HTR-8/SVneo (cell line): ENCODE data around the gene SALL1.

ENCODE experiments used
- DNase-seq: peaks from one replicate; pipeline ENCODE4 v3.0.0; 2011; ENCODE audit warnings: low spot score, mixed read lengths; ENCODE audit not compliant: insufficient read length
- FAIRE-seq: peaks from 2 replicates; lab custom pipeline; 2011; peaks lifted over from hg19 to GRCh38; lab: Jason Lieb, UNC

Gene SALL1

DNA sequence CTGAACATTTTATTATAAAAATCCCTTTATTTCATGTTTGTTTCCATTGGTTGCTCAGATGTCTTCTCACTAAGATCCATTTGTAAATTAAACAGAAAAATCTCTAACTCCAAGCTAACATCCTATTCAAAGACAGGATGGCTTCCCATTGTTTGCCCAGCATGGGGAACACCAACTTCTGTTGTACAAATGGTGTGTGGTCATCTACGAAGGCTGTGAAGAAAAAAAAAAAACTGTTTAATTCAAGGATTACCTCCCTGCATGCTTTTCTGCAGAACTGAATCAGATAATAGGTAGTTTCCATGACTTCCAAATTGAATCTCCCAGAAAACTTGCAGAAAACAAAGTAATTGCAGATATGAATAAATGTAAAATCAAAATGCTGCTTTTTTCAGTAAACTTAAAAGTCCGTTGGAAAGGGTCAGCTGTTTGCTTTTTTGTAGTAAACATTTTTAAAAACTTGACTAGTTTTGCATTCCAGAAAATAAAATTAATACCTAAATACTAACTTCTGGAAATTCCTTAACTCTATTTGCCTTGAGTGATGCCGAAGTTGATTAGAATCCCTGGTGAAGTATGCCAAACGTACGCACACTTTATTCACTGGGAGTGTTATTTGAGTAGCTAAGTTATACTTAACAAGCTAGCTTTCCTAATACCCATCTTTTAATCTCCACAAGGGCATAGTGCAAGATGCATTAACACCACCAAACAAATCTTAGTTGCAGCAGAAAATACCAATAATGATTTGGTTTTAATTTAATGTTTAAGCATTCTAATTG, 7.7 kb downstream of the SALL1 start:
- no peak for FAIRE-seq
- no peak for DNase-seq

- FAIRE-seq (no peak), DNase-seq (no peak)
These were observed 9.5 kb downstream of the SALL1 start for GRCh38 chr16:51141541-51141940.

- DNase-seq (no peak), FAIRE-seq (no peak)
These were observed 10.0 kb downstream of the SALL1 start for GRCh38 chr16:51141106-51141505.

GRCh38 chr16:51140112-51140511, 11.0 kb downstream of the SALL1 start:
- DNase-seq, result no peak

DNA sequence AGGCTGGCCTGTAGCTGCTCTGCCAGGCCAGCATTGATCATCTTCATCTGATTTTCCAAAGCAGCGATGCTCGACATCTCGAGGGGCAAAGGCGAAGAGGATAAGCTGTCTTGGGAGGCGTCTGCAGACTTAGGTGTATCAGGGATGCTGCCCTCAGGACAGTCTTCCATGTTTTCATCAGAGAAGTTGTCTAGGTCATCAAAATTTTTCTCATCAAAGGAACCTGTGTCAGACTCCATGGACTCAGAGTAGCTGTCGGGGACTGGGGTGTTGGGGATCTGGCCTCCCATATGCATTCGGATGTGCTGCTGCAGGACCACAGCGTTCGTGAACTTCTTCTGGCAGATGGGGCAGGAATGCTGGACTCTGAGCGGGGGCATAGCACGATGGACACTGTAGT, 11.5 kb downstream of the SALL1 start:
- DNase-seq (no peak), FAIRE-seq (no peak)

More at GRCh38 chr16:51140112-51140511, 11.0 kb downstream of the SALL1 start:
- no peak for FAIRE-seq

DNA sequence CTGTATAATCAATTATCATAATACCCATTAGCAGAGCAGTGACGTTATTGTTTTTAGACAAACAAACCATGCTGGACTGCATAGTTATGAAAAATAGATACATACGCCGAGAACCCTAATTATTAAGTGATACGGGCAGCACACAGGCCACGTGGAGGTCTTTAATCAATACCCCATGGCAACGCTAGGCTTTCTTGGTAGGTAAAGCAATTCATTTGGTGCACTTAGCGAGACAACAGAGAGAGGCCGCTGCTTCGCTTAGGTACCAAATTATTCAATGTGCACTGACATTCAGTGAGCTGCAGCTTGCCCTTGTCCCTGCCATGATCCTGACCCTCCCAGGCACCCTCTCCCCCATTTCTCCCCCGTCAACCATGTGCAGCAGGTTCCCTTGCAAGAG, 12.9 kb downstream of the SALL1 start:
- FAIRE-seq (no peak), DNase-seq (no peak)

DNA sequence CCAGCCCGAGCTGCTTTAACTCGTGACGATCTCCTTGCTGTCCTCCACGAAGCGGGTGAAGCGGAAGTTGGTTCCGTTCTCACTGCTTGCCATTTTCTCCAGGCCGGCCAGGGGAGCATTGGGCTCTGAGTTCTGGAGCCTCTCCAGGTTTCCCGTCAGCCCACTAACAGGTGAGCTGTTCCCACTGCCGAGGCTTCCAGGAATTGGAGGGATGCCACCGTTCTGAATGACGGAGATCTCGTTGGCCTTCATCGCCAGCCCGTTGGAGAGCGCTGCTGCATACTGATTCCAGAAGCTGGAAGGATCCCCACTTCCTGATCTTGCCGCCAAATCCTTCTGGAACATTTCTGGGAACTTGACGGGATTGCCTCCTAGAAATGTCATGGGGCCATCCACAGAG, 14.0 kb downstream of the SALL1 start:
- FAIRE-seq, result no peak
- DNase-seq, result no peak

GRCh38 chr16:51134876-51135275, 16.2 kb downstream of the SALL1 start:
- no peak for FAIRE-seq
- no peak for DNase-seq

DNA sequence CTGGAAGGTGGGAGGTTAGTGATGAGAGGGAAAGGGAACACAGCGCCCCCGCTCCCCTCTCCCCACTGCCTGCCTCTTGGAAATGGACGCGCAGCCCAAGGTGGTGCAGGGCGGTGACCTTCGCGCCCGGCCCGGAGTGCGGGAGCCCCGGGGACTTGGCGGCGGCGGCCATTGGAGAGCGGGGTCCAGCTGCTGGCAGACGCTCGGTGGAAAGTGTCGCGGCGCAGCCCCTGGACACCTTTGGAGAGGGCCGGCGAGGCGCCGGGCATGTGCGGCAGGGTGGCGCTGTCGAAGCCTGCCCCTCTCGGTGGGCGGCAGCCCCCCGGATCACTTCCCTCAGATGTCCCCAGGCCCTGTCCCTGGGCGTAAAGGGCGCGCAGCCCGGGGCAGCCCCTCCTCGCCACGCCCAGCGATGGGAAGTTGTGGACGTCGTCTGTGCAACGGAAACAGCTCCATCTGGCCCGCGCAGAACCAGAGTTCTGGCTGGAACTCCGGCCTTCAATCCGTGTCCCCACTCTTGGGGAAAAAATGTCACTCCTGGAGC, 16.7 kb downstream of the SALL1 start:
- no peak for FAIRE-seq
- DNase-seq, result no peak

GRCh38 chr16:51133688-51134087, 17.4 kb downstream of the SALL1 start:
- DNase-seq (no peak), FAIRE-seq (no peak)

- FAIRE-seq (no peak), DNase-seq (no peak)
These were observed 17.9 kb downstream of the SALL1 start for GRCh38 chr16:51133183-51133582.

GRCh38 chr16:51132490-51133115, 18.5 kb downstream of the SALL1 start:
- DNase-seq, result no peak
- no peak for FAIRE-seq

DNA sequence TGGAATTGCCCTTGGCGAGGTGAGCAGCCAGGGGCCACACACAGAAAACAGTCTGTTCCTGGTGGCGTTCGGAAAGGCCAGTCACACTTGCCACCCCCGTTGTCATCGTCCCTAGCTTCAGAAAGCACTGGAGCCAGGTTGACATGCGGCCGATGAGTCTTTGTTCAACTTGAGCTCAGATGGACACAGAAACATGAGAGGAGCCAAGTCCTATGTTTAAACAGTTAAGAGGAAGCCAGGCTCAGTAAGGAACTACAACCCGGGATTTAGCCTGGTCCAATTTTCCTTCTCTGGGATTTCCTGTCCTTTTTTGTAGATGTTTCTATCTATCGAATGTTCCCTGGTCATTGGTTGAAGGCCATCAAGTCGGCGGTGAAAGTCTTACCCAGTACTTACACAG, 19.5 kb downstream of the SALL1 start:
- no peak for DNase-seq
- FAIRE-seq, result no peak

DNA sequence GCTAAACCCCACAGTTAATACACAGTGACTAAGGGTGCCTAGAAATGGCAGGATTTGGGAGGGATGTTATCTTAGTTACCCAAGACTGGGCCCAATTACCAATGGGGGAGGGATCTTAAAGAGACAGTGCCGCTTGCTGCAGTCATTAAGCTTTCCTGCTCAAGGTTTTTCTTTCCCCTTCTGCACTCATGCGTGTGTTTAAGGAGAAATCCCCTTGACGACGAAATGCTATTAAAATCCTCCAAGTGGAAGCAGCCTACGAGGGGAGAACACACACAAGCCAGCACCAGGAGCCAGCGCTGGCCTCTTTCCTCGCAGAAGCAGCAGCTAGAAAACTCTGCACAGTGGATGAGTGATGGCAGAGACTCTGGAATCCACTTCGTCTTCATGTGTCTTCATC, 22.0 kb downstream of the SALL1 start:
- FAIRE-seq (no peak), DNase-seq (no peak)

DNA sequence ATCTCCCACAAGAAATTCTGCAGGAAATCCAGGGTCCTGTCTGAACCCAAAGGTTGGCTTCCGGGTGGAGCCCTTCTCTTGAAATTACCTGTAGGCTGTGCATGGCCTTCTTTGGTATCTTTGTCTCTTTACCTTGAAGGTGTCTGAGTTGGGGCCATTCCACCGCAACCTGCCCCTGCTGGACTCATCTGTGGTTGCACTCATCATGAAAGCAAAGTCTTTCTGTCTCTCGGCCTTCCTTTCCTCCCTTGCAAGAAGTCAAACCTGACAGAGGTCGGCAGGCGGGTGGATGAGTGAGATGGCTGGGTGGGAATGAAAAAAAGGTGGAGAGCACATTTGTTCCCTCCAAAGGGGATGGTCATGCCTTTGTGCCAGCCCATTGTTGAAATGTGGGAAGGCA, 25.1 kb downstream of the SALL1 start:
- no peak for FAIRE-seq

DNA sequence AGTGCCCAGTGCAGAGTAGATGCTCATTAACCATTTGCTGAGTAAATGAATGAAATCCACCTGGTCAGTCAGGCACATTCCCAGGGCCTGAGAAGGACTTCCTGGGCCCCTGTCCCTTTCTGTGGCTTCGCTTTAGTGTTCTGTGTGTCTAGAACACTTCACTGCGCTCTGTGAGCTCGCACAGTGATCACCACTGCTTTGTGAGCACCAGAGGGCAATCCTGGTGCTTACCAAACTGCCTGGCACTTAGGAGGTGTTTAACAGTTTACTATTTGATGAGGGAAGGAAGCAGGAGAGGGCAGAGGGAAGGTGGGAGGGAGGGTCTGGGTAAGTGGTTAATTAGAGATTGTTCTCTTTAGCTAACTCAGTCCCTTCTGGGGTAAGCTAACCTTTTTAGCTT, 26.2 kb downstream of the SALL1 start:
- no peak for DNase-seq
- no peak for FAIRE-seq

More for the DNA sequence above, 25.1 kb downstream of the SALL1 start:
- DNase-seq, result no peak

- no peak for FAIRE-seq
- DNase-seq, result no peak
These were observed 29.2 kb downstream of the SALL1 start for GRCh38 chr16:51121850-51122249.

DNA sequence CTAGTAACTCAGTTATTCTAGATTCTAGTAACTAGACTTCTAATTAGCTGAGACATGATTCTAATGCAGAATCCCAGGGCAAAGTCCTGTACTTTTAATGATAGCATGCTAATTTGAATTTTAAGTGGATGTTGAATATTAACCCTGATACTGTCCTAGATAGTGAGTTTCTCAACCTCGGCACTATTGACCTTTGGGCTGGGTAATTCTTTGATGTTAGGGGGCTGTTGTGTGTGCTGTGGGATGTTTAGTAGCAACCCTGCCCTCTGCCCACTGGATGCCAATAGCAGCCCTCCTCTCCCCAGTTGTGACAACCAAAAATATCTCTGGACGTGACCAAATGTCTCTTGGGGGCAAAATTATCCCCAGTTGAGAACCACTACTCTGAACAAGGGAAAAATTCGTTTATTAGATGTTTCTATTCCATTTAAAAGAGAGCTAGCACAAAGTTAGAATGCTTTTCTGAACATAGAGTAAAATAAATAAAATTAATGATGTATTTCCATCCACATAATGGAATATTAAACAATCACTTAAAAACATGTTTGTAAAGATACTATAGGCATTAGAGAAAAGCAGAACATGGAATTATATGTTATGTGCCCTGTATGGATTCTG, 30.2 kb downstream of the SALL1 start:
- DNase-seq (no peak), FAIRE-seq (no peak)

DNA sequence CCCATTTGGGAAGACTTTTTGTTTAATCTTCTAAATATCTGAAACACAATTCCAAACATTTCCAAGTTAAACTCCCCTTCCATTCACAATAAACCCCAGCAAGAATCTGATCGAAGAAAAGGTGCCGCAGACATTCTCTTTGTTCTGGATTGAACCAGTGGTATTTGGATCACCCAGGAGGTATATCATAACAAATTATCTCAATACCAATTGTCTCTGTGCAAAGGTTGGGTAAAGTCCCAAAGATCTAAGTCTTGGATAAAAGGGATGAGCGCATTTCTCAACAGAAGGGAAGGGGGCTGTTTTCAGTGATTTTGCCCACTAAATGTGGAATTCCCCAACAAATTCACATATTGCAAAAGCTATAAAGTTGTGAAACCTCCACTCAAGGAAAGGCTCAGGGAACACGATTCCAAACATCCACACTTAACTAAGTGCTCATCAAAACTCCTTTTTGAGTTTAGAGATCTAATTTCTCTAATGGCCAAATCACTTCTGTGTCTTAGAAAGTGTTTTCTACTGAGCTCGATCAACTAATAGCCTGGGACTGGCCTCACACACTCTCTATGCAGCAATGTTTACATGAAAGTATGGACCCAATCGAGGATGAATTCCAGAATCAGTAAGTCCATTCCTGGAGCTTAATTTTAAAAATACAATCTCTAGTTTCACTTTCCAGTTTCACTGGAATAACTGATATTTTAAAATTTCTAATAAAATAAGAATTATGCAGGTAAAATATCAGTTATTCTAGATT, 30.9 kb downstream of the SALL1 start:
- FAIRE-seq (no peak), DNase-seq (no peak)

- FAIRE-seq, result no peak
- DNase-seq, result no peak
These were observed 31.5 kb downstream of the SALL1 start for GRCh38 chr16:51119556-51119955.
